CD4-positive, alpha-beta T cell treated with Interleukin-1 beta for 1 hour (primary cell): Measurements from ENCODE around the gene AGO3.
A peak's percentile ranks its signal among the peaks of the same experiment; 100 is the strongest.
"Not testable (repeated sequence)": the region's sequence is repeated elsewhere in the genome, so short reads cannot be mapped to it uniquely, and the experiment has no call there.

ENCODE experiments used
- DNase-seq, 2 donors: peaks; one replicate each; pipeline ENCODE4 v3.0.0-alpha.2; 2020 to 2022

The AGO3 gene

DNA sequence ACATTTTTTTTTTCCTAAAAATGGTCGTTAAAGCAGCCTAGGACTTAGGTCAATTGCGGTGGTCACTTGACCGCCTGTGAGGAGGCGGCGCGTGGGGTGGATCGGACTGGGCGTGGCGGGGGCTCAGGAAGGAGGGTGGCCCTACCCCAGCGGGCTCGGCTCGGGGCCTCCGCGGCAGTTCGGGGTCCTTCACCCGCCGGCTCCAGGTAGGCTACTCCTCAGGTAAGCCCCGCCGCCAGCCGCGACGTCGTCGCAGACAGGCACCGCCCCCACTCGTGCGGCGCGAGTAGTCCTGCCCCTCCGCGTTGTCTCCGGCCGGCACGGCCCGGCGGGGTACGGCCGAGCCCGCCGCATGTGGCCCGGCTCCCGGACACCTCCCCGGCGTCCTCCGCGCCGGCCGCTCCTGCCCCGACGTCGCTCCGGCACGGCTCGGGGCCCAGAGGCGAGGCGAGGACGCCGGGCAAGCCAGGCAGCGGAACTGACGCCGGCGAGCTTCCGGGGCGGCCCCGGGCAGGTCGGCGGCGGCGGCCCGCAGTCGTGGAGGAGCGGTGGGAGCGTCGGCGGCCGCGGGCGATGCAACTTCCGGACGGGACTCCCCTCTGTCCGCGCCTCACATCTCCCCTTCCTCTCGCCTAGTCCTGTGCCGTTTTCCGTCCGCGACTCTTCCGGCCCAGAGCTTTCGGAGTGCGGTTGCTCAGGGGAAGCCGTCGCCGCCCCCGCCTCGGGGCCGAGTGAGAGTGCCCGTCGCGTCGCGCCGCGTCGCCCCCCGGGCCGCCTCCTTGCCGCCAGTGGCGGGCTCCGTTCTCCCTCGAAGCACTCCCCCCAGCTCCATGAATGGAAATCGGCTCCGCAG is at the start of gene AGO3:
Gene AGO3, plus strand, starts transcription at position 513 of the 853 bp plus-strand sequence. Its CDS starts 322 bp downstream, at position 835.
- DNase-seq: peak; percentile 90 to 92

DNA sequence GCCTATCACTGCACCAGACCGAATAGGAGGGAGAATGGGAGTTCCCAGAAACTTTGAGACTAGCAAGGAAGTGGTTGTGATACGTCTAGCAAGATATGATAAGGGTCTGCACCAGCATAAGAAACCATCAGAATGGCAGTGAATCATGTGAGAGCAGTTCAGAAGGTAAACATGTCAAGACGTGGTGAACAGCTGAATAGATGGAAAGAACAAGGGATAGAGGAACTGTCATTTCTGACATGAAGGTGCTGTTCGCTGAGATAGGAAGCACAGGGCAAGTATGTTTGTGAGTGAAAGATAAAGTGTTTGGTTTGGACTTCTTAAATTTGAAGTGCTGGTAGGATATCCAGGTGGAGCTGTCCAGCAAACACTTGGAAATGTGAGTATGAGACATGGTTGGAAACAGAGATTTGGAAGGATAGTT is 49.0 kb upstream of the AGO3 start:
- no peak for DNase-seq

DNA sequence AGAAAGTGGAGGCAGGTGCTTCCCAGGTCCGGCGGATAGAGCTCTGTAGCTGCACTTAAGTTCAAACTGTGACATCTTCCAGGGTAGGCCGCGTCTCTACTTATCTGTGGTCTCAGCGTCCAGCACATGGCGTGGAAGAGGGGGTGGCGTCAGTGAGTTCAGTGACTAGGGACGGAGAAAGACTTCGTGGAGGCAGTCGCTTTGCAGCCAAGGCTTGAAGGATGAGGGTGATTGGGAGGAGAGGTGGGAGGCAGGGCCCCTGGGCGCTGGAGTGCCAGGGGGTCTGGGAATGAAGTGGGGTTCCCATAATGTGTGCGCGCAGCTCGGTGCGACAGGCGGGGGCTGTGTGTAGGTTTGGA is 48.3 kb upstream of the AGO3 start:
- no peak for DNase-seq

GRCh38 chr1:35882945-35883634 is 47.8 kb upstream of the AGO3 start, which contains the start of gene AGO1:
Gene AGO1, plus strand, starts transcription at chr1:35883209. Its CDS starts 213 bp downstream, at chr1:35883422.
- DNase-seq: peak; percentile 97 to 98

- peak; percentile 59 for DNase-seq
Measured at GRCh38 chr1:35883635-35884101, 47.2 kb upstream of the AGO3 start.

- DNase-seq: no peak
Measured at GRCh38 chr1:35884934-35885333, 46.0 kb upstream of the AGO3 start.

- DNase-seq: no peak
Measured at GRCh38 chr1:35885961-35886558, 44.8 kb upstream of the AGO3 start.

- peak in 1 of 2 donors; percentile 33 for DNase-seq
Measured at GRCh38 chr1:35886577-35887431, 44.1 kb upstream of the AGO3 start.

GRCh38 chr1:35887508-35887907 is 43.4 kb upstream of the AGO3 start:
- DNase-seq: no peak

DNA sequence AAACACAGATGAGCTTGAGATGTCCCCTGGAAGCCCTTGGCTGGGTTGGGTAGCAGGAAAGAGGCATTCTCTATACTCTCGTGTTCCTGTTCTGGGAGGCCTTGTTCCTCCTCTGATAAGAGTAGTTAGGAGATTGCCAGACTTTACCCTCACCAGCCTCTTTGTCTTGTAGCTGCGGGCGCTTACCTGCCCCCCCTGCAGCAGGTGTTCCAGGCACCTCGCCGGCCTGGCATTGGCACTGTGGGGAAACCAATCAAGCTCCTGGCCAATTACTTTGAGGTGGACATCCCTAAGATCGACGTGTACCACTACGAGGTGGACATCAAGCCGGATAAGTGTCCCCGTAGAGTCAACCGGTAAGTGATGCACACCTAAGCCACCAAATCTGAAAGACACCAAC is 42.6 kb upstream of the AGO3 start:
- no peak for DNase-seq

DNA sequence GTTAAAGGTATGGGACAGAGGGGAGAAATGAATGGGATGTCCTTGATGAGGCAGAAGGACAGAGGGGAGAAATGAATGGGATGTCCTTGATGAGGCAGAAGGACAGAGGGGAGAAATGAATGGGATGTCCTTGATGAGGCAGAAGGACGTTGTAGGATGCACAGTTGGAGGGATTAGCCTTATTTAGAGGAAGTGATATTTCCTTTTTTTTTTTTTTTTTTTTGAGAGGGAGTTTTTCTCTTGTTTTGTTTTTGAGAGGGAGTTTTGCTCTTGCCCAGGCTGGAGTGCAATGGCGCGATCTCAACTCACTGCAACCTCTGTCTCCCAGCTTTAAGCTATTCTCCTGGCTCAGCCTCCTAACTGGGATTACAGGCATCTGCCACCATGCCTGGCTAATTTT is 41.9 kb upstream of the AGO3 start:
- not testable (repeated sequence) for DNase-seq

DNA sequence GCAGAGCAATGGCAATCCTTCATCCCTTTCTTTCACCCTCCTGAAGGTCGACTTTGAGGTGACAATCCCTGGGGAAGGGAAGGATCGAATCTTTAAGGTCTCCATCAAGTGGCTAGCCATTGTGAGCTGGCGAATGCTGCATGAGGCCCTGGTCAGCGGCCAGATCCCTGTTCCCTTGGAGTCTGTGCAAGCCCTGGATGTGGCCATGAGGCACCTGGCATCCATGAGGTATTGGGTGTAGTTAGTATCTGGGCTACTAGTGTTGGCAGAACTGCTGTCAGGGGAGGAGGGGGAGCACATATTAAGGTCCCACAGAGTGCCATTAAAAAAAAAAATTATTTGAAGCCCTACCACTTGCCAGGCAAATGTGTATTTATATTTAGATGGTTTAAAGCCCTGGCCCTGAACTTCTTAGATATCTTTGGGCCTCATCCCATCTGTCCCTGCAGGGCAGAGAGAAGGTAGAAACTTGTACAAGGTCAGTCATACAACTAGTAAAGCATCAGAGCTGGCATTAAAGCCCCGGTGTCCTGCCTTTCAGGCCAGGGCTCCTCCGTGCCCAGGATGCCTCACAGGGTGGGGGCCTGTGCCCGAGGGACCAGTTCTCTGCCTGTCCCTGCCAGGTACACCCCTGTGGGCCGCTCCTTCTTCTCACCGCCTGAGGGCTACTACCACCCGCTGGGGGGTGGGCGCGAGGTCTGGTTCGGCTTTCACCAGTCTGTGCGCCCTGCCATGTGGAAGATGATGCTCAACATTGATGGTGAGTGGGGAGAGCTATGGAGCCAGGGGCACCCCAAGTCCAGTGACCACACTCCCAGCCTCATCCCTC is 37.6 kb upstream of the AGO3 start:
- DNase-seq: no peak

DNA sequence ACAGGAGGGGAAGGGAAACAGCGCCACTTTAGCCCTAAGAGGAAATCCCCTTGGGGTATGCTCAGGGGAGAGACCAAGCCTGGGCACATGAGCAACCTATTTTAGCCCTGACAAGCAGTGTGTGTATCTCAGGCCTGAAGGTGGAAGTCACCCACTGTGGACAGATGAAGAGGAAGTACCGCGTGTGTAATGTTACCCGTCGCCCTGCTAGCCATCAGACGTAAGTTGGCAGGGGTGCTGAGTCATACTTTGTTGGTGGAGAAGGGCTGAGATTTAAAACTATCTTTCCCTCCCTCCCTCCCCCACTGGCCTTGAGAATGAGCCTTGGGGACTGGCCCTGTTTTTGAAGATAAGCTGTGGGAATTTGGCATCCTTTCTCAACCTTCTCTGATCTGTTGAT is 36.7 kb upstream of the AGO3 start:
- peak; percentile 17 to 78 for DNase-seq

- DNase-seq: no peak
Measured at GRCh38 chr1:35894656-35895055, 36.2 kb upstream of the AGO3 start.

GRCh38 chr1:35899941-35900340 is 31.0 kb upstream of the AGO3 start:
- no peak for DNase-seq

- DNase-seq: no peak
Measured at GRCh38 chr1:35901235-35901634, 29.7 kb upstream of the AGO3 start.

- DNase-seq: no peak
Measured at GRCh38 chr1:35902671-35903070, 28.2 kb upstream of the AGO3 start.

DNA sequence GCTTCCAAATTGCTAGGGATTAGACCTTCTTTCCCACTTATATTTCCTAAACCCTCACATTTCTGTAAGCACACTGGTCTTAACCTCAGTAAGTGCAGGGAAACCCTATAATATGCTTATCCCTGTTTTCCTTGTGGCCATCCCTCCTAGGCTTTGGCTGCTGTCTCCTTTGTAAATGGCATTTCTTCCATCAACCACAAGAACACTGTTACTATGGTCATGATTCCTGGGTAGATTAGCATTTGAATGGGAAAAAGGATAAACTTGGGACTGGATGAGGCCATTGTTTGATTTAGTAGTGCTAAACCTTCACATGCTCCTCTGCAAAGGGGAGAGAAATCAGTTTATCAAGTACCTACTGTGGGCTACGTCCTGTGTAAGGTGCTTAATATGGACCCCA is 16.2 kb upstream of the AGO3 start:
- no peak for DNase-seq

DNA sequence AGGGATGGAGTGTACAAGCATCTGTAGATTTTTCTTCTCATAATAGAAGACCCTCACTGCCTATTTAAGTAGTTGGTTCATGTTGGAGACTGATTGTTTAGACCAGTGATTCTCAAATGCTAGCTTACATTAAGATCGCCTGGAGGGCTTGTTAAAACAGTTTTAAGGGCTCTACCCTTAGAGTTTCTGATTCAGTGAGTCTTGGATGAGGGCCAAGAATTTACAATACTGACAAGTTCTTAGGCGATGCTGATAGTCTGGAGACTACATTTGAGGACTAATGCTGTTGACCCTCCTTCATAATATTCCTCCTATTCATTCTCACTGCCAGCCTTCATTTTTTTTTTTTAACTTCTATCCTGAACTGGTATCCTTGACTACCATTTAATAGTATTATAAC is 15.2 kb upstream of the AGO3 start:
- no peak for DNase-seq

GRCh38 chr1:35923791-35924221 is 7.1 kb upstream of the AGO3 start:
- DNase-seq: no peak

DNA sequence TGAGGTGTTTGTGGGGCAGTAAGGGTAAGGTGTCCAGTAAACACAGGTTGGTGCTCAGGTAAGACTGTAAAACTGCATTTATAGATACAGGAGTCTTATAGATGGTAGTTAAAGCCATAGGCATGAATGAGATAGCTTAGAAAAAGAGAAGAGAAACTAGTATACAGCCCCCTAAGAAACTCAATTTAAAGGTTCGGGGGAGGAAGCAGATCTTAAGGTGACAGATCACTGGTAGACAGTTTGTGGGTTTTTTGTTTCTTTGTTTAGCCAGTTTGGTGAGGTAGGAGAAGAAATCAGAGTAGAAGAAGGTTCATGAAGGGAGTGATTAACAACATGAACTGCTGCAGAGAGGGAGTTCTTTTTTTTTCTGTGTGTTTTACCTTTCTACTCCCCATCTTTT is 6.1 kb upstream of the AGO3 start:
- no peak for DNase-seq

- DNase-seq: no peak
Measured at GRCh38 chr1:35925741-35926140, 5.2 kb upstream of the AGO3 start.
